Measurements from ENCODE around the gene SEMA4B. TPM values are rescaled to one million over a fixed set of nuclear protein-coding genes. Genes with fewer than 3 reads are reported as not detected.
A peak's percentile ranks its signal among the peaks of the same experiment; 100 is the strongest.

SEMA4B gene
- total and polyA plus RNA-seq, 10 of the 15 experiments (the other 5 are each of a cell fraction or from before 2014, with no cell fraction given) = 0.87 to 26.0 (median 9.3) TPM

DNA sequence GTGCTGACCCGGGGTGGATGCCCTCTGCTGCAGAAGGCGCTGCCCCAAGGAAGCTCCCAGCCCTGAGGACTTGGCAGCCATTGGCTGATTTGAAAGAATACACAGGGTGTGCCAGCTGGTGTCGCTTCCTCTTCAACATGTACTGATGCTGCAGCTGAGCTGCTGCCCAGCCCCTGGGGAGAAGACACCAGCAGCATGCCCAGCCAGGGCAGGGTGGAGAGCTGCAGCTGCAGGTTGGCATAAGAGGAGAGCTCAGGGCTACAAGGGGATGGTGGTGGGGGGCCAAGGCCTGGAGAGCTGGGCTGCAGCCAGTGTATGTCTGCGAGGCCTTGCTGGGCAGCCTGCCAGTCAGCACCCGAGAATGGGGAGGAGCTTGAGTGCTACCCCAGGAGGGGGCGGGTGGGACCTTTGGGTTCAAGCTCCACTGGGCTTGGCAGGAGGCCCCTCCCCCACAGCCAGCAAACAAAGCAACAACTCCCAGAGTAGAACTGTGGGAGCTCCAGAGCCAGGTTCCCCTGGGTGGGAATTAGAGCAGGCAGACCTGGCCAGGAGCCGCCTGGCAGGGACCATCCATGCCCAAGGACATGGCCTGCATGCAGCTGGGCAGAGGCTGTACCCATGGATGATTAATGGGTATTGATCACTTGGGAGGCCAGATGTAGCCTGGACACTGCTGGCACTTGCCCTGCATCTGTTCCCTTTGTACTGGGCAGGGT, 9.2 kb upstream of the SEMA4B start (continued):
- TF ChIP-seq, protein P1, sequence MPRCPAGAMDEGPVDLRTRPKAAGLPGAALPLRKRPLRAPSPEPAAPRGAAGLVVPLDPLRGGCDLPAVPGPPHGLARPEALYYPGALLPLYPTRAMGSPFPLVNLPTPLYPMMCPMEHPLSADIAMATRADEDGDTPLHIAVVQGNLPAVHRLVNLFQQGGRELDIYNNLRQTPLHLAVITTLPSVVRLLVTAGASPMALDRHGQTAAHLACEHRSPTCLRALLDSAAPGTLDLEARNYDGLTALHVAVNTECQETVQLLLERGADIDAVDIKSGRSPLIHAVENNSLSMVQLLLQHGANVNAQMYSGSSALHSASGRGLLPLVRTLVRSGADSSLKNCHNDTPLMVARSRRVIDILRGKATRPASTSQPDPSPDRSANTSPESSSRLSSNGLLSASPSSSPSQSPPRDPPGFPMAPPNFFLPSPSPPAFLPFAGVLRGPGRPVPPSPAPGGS (IDR thresholded peaks at IDR 0.05; ENCODE audit: borderline replicate concordance, insufficient read depth, low read depth, low read length, poor library complexity, severe bottlenecking) = no peak
- TF ChIP-seq, protein P2, sequence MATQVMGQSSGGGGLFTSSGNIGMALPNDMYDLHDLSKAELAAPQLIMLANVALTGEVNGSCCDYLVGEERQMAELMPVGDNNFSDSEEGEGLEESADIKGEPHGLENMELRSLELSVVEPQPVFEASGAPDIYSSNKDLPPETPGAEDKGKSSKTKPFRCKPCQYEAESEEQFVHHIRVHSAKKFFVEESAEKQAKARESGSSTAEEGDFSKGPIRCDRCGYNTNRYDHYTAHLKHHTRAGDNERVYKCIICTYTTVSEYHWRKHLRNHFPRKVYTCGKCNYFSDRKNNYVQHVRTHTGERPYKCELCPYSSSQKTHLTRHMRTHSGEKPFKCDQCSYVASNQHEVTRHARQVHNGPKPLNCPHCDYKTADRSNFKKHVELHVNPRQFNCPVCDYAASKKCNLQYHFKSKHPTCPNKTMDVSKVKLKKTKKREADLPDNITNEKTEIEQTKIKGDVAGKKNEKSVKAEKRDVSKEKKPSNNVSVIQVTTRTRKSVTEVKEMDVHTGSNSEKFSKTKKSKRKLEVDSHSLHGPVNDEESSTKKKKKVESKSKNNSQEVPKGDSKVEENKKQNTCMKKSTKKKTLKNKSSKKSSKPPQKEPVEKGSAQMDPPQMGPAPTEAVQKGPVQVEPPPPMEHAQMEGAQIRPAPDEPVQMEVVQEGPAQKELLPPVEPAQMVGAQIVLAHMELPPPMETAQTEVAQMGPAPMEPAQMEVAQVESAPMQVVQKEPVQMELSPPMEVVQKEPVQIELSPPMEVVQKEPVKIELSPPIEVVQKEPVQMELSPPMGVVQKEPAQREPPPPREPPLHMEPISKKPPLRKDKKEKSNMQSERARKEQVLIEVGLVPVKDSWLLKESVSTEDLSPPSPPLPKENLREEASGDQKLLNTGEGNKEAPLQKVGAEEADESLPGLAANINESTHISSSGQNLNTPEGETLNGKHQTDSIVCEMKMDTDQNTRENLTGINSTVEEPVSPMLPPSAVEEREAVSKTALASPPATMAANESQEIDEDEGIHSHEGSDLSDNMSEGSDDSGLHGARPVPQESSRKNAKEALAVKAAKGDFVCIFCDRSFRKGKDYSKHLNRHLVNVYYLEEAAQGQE (IDR thresholded peaks at IDR 0.05; ENCODE audit: low read depth, low read length) = no peak
- TF ChIP-seq, protein P3, sequence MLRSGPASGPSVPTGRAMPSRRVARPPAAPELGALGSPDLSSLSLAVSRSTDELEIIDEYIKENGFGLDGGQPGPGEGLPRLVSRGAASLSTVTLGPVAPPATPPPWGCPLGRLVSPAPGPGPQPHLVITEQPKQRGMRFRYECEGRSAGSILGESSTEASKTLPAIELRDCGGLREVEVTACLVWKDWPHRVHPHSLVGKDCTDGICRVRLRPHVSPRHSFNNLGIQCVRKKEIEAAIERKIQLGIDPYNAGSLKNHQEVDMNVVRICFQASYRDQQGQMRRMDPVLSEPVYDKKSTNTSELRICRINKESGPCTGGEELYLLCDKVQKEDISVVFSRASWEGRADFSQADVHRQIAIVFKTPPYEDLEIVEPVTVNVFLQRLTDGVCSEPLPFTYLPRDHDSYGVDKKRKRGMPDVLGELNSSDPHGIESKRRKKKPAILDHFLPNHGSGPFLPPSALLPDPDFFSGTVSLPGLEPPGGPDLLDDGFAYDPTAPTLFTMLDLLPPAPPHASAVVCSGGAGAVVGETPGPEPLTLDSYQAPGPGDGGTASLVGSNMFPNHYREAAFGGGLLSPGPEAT (IDR thresholded peaks at IDR 0.05; ENCODE audit: low read depth) = no peak
- TF ChIP-seq ZBED1 (IDR thresholded peaks at IDR 0.05; ENCODE audit: borderline replicate concordance) (no peak), SIN3A (IDR thresholded peaks at IDR 0.05; ENCODE audit: low read depth, low read length) (no peak), MYC (IDR thresholded peaks at IDR 0.05; ENCODE audit: insufficient read depth, insufficient read length, insufficient replicate concordance, low read length, severe bottlenecking) (no peak), MTA2 (IDR thresholded peaks at IDR 0.05; ENCODE audit: low read depth) (peak; percentile 59; the same call in 1 of the 2 replicates), CHD1 (IDR thresholded peaks at IDR 0.05; ENCODE audit: low read depth, low read length) (no peak), RBBP5 (conservative IDR thresholded peaks at IDR 0.05) (no peak), ZNF207 (IDR thresholded peaks at IDR 0.05; ENCODE audit: borderline replicate concordance) (0 out of 2 replicates have a peak, but pooled peaks have one; percentile 12), NR2F1 (conservative IDR thresholded peaks at IDR 0.05) (0 out of 2 replicates have a peak, but pooled peaks have one; percentile 22), NBN (IDR thresholded peaks at IDR 0.05) (no peak; the same call in 1 of the 2 replicates), NR2C2 (IDR thresholded peaks at IDR 0.05; ENCODE audit: borderline replicate concordance, control insufficient read depth, insufficient read length, low read depth) (no peak), YBX1 (IDR thresholded peaks at IDR 0.05) (no peak), TCF3 (IDR thresholded peaks at IDR 0.05; ENCODE audit: borderline replicate concordance, insufficient read depth, low read depth, low read length) (peak; percentile 56; the same call in 1 of the 2 replicates)
- TF ChIP-seq, protein P4, sequence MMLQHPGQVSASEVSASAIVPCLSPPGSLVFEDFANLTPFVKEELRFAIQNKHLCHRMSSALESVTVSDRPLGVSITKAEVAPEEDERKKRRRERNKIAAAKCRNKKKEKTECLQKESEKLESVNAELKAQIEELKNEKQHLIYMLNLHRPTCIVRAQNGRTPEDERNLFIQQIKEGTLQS (IDR thresholded peaks at IDR 0.05; ENCODE audit: borderline replicate concordance, extremely low read depth, low read depth, low read length) = no peak
- TF ChIP-seq, protein P5, sequence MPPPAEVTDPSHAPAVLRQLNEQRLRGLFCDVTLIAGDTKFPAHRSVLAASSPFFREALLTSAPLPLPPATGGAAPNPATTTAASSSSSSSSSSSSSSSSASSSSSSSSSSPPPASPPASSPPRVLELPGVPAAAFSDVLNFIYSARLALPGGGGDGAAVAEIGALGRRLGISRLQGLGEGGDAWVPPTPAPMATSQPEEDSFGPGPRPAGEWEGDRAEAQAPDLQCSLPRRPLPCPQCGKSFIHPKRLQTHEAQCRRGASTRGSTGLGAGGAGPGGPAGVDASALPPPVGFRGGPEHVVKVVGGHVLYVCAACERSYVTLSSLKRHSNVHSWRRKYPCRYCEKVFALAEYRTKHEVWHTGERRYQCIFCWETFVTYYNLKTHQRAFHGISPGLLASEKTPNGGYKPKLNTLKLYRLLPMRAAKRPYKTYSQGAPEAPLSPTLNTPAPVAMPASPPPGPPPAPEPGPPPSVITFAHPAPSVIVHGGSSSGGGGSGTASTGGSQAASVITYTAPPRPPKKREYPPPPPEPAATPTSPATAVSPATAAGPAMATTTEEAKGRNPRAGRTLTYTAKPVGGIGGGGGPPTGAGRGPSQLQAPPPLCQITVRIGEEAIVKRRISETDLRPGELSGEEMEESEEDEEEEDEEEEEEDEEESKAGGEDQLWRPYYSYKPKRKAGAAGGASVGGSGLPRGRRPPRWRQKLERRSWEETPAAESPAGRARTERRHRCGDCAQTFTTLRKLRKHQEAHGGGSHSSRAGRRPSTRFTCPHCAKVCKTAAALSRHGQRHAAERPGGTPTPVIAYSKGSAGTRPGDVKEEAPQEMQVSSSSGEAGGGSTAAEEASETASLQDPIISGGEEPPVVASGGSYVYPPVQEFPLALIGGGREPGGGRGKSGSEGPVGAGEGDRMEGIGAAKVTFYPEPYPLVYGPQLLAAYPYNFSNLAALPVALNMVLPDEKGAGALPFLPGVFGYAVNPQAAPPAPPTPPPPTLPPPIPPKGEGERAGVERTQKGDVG (CRISPR knock-in tag; IDR thresholded peaks at IDR 0.05) = no peak
- TF ChIP-seq, protein P6, sequence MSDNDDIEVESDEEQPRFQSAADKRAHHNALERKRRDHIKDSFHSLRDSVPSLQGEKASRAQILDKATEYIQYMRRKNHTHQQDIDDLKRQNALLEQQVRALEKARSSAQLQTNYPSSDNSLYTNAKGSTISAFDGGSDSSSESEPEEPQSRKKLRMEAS (IDR thresholded peaks at IDR 0.05; ENCODE audit: low read depth, low read length) = no peak
